ENCODE data around the gene TMSB15B. TPM values are rescaled to one million over a fixed set of nuclear protein-coding genes. Genes with fewer than 3 reads are reported as not detected.

The TMSB15B gene
- total and polyA plus RNA-seq, 11 donors = 0.14 to 1.2 (median 0.56) TPM; not detected in 2

Other genes starting within 250 kb of the TMSB15B start
- gene PLP1, start 185.8 kb upstream of the TMSB15B start, total RNA-seq = 10 to 100 TPM in 1 of 9 donors, 1 to 10 TPM in 8; 1.2 to 12.5 (median 4.1) TPM
- gene PLP1, start 185.8 kb upstream of the TMSB15B start, polyA plus RNA-seq = 1 to 10 TPM; 1.5 to 2.9 TPM
- 10 to 100 TPM in 8 of 9 donors, 1 to 10 TPM in 1; 7.6 to 44.7 (median 28.4) TPM for gene RAB9B, start 130.4 kb upstream of the TMSB15B start, total RNA-seq
- gene RAB9B, start 130.4 kb upstream of the TMSB15B start, polyA plus RNA-seq = 1 to 10 TPM; 6.8 to 8.3 TPM
- gene H2BW1, start 51.1 kb downstream of the TMSB15B start, total RNA-seq = not detected
- gene H2BW1, start 51.1 kb downstream of the TMSB15B start, polyA plus RNA-seq = not detected
- not detected for gene H2BW2, start 77.3 kb downstream of the TMSB15B start, total RNA-seq
- not detected for gene H2BW2, start 77.3 kb downstream of the TMSB15B start, polyA plus RNA-seq
- gene TMSB15C, start 113.6 kb downstream of the TMSB15B start, total RNA-seq = under 1 TPM in 5 of 9 donors, not detected in 4; 0.15 to 0.54 (median 0.25) TPM
- gene TMSB15C, start 113.6 kb downstream of the TMSB15B start, polyA plus RNA-seq = under 1 TPM; 0.08 to 0.19 TPM
- 1 to 10 TPM in 3 of 9 donors, under 1 TPM in 5, not detected in 1; 0.14 to 1.4 (median 0.91) TPM for gene ZCCHC18, start 149.9 kb downstream of the TMSB15B start, total RNA-seq
- under 1 TPM; 0.38 to 0.51 TPM for gene ZCCHC18, start 149.9 kb downstream of the TMSB15B start, polyA plus RNA-seq
- gene SLC25A53, start 194.4 kb downstream of the TMSB15B start, total RNA-seq = 10 to 100 TPM in 6 of 9 donors, 1 to 10 TPM in 3; 5.3 to 16.5 (median 11.3) TPM
- 1 to 10 TPM; 6.6 to 8.7 TPM for gene SLC25A53, start 194.4 kb downstream of the TMSB15B start, polyA plus RNA-seq
- gene FAM199X, start 203.8 kb downstream of the TMSB15B start, total RNA-seq = 10 to 100 TPM in 7 of 9 donors, 1 to 10 TPM in 2; 9.0 to 13.9 (median 11.3) TPM
- gene FAM199X, start 203.8 kb downstream of the TMSB15B start, polyA plus RNA-seq = 10 to 100 TPM in 1 of 2 donors, 1 to 10 TPM in 1; 5.0 to 10.9 TPM